ENCODE measurements around the gene ARNT2. TPM values are rescaled to one million over a fixed set of nuclear protein-coding genes. Genes with fewer than 3 reads are reported as not detected.
A peak's percentile ranks its signal among the peaks of the same experiment; 100 is the strongest.

ARNT2 gene
- total and polyA plus RNA-seq, 10 of the 15 experiments (the other 5 are each of a cell fraction or from before 2014, with no cell fraction given): 0.07 to 0.49 (median 0.09) TPM; not detected in 6

DNA sequence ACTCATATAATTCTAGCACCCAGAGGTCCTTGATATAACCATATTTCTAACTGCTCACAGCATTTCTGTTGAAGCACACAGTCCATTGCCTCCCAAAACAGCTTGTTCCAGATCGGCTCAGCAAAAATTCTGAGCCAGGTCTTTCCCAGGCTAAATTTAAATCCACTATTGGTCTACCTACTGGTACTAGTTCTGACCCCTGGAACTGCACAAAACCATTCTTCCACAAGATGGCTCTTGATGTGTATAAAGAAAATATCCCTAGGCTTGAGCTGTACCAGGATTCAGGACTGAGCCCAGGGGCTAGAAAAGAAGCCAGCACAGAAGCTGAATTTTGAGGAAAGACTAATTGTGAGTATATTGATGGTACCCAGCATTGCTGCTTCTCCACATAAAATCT, 215.5 kb downstream of the ARNT2 start:
- TF ChIP-seq SMC3 (IDR thresholded peaks at IDR 0.05; ENCODE audit: borderline replicate concordance, low read length) (peak; percentile 39; the same call in 1 of the 2 replicates), NR2F1 (conservative IDR thresholded peaks at IDR 0.05) (no peak), EP300 (IDR thresholded peaks at IDR 0.05; ENCODE audit: borderline replicate concordance in 1 of 2, control insufficient read depth in 1 of 2, low read depth in 2 of 2, low read length in 2 of 2) (no peak), RAD21 (IDR thresholded peaks at IDR 0.05; ENCODE audit: insufficient read depth, low read depth, low read length) (peak; percentile 33; the same call in 1 of the 2 replicates), FOXK2 (IDR thresholded peaks at IDR 0.05) (no peak)
- TF ChIP-seq, protein P1, sequence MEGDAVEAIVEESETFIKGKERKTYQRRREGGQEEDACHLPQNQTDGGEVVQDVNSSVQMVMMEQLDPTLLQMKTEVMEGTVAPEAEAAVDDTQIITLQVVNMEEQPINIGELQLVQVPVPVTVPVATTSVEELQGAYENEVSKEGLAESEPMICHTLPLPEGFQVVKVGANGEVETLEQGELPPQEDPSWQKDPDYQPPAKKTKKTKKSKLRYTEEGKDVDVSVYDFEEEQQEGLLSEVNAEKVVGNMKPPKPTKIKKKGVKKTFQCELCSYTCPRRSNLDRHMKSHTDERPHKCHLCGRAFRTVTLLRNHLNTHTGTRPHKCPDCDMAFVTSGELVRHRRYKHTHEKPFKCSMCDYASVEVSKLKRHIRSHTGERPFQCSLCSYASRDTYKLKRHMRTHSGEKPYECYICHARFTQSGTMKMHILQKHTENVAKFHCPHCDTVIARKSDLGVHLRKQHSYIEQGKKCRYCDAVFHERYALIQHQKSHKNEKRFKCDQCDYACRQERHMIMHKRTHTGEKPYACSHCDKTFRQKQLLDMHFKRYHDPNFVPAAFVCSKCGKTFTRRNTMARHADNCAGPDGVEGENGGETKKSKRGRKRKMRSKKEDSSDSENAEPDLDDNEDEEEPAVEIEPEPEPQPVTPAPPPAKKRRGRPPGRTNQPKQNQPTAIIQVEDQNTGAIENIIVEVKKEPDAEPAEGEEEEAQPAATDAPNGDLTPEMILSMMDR (IDR thresholded peaks at IDR 0.05 in 2 of 3, conservative IDR thresholded peaks at IDR 0.05 in 1 of 3; ENCODE audit: control insufficient read depth in 2 of 3, extremely low read depth in 1 of 3, insufficient read depth in 1 of 3, low read depth in 3 of 3, low read length in 3 of 3): peak in 1 of 3 experiments; percentile 34; a peak in 3 of 6 replicates
- BruUV-seq (replicated peaks): no TSS peak
- DNase-seq (ENCODE audit: low read depth, low spot score) (no peak), FAIRE-seq (no peak), ATAC-seq (0 out of 3 replicates have a peak, but pooled peaks have one; percentile 38)
- ChIA-PET RAD21 (ENCODE audit: unreplicated experiment) (interaction anchor here (0.8 to 2.4 kb wide), 4 partner anchors 54 to 349 kb away, joined by 3 to 19 read pairs (median 3); partner anchors contain the start of gene CEMIP), CTCF (interaction anchor here (1.0 to 4.4 kb wide), 7 partner anchors 11 to 646 kb away, joined by 3 to 37 read pairs (median 3); no protein-coding TSS in a partner anchor), SMC1A (ENCODE audit: uncharacterized antibody, unreplicated experiment) (interaction anchor here (0.6 to 2.5 kb wide), 2 partner anchors 156 to 158 kb away, joined by 3 to 16 read pairs; no protein-coding TSS in a partner anchor), POLR2A (no interaction called here)
- Histone ChIP-seq H3K4me1 (ENCODE audit: control insufficient read depth, insufficient read depth, low read length) (no peaks in the 10 kb centered on the region), H2AFZ (ENCODE audit: control insufficient read depth, low read depth, low read length) (no peak overlapping the region), H3K36me3 (ENCODE audit: control insufficient read depth in 2 of 2, insufficient read depth in 2 of 2, low read length in 1 of 2) (no peaks in the 10 kb centered on the region), H3K4me3 (no peak overlapping the region), H3K79me2 (ENCODE audit: control insufficient read depth, insufficient read depth, low read length) (no peaks in the 10 kb centered on the region), H3K27me3 (replicated peaks in 1 of 2; ENCODE audit: control insufficient read depth in 2 of 2, insufficient read depth in 2 of 2, low read length in 1 of 2) (peaks cover 1 to 3% of the 10 kb centered on the region in 2 experiments; a peak in 3 of 4 replicates), H3K9ac (ENCODE audit: control insufficient read depth, insufficient read depth, low read length) (no peak overlapping the region), H3K27ac (ENCODE audit: control insufficient read depth, insufficient read depth) (no peak overlapping the region), H4K20me1 (ENCODE audit: control insufficient read depth, insufficient read depth) (no peaks in the 10 kb centered on the region), H3K4me2 (ENCODE audit: control insufficient read depth, insufficient read depth) (no peak overlapping the region), H3K9me3 (replicated peaks; ENCODE audit: control insufficient read depth, insufficient read depth, low read length) (no peaks in the 10 kb centered on the region)
- WGBS (ENCODE audit: insufficient coverage, insufficient replicate concordance, low lambda C conversion rate, missing lambda C conversion rate): 0% methylated on average over 1 of the region's 1 CpG
- in situ Hi-C loops (cut with MboI) (no loop called here), intact Hi-C loops (cut with micrococcal nuclease; ENCODE audit: unreplicated experiment) (loop anchor here (2.0 kb wide), 1 partner anchor 157 kb away; no protein-coding TSS in a partner anchor)

Measured in GM12878 (cell line).